ENCODE measurements around the gene PXMP4.
A peak's percentile ranks its signal among the peaks of the same experiment; 100 is the strongest.

PXMP4 gene

GRCh38 chr20:33675136-33675959, 44.8 kb downstream of the PXMP4 start:
- ATAC-seq = no peak
- TF ChIP-seq ISL1 (CRISPR knock-in tag; IDR thresholded peaks at IDR 0.05) = no peak
- TF ChIP-seq, protein P1, sequence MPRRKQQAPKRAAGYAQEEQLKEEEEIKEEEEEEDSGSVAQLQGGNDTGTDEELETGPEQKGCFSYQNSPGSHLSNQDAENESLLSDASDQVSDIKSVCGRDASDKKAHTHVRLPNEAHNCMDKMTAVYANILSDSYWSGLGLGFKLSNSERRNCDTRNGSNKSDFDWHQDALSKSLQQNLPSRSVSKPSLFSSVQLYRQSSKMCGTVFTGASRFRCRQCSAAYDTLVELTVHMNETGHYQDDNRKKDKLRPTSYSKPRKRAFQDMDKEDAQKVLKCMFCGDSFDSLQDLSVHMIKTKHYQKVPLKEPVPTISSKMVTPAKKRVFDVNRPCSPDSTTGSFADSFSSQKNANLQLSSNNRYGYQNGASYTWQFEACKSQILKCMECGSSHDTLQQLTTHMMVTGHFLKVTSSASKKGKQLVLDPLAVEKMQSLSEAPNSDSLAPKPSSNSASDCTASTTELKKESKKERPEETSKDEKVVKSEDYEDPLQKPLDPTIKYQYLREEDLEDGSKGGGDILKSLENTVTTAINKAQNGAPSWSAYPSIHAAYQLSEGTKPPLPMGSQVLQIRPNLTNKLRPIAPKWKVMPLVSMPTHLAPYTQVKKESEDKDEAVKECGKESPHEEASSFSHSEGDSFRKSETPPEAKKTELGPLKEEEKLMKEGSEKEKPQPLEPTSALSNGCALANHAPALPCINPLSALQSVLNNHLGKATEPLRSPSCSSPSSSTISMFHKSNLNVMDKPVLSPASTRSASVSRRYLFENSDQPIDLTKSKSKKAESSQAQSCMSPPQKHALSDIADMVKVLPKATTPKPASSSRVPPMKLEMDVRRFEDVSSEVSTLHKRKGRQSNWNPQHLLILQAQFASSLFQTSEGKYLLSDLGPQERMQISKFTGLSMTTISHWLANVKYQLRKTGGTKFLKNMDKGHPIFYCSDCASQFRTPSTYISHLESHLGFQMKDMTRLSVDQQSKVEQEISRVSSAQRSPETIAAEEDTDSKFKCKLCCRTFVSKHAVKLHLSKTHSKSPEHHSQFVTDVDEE (CRISPR knock-in tag; IDR thresholded peaks at IDR 0.05) = no peak
- TF ChIP-seq GLIS3 (CRISPR knock-in tag; IDR thresholded peaks at IDR 0.05) = no peak
- TF ChIP-seq ESRRG (CRISPR knock-in tag; IDR thresholded peaks at IDR 0.05) = no peak
- TF ChIP-seq BACH2 (CRISPR knock-in tag; IDR thresholded peaks at IDR 0.05; ENCODE audit: borderline replicate concordance) = no peak
- TF ChIP-seq, protein P2, sequence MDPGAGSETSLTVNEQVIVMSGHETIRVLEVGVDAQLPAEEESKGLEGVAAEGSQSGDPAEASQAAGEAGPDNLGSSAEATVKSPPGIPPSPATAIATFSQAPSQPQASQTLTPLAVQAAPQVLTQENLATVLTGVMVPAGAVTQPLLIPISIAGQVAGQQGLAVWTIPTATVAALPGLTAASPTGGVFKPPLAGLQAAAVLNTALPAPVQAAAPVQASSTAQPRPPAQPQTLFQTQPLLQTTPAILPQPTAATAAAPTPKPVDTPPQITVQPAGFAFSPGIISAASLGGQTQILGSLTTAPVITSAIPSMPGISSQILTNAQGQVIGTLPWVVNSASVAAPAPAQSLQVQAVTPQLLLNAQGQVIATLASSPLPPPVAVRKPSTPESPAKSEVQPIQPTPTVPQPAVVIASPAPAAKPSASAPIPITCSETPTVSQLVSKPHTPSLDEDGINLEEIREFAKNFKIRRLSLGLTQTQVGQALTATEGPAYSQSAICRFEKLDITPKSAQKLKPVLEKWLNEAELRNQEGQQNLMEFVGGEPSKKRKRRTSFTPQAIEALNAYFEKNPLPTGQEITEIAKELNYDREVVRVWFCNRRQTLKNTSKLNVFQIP (CRISPR knock-in tag; IDR thresholded peaks at IDR 0.05; ENCODE audit: borderline replicate concordance, low read depth) = no peak
- TF ChIP-seq, protein P3, sequence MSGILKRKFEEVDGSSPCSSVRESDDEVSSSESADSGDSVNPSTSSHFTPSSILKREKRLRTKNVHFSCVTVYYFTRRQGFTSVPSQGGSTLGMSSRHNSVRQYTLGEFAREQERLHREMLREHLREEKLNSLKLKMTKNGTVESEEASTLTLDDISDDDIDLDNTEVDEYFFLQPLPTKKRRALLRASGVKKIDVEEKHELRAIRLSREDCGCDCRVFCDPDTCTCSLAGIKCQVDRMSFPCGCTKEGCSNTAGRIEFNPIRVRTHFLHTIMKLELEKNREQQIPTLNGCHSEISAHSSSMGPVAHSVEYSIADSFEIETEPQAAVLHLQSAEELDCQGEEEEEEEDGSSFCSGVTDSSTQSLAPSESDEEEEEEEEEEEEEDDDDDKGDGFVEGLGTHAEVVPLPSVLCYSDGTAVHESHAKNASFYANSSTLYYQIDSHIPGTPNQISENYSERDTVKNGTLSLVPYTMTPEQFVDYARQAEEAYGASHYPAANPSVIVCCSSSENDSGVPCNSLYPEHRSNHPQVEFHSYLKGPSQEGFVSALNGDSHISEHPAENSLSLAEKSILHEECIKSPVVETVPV (CRISPR knock-in tag; IDR thresholded peaks at IDR 0.05) = no peak
- TF ChIP-seq SNAI2 (CRISPR knock-in tag; IDR thresholded peaks at IDR 0.05) = no peak
- no peak for TF ChIP-seq CREB5 (CRISPR knock-in tag; IDR thresholded peaks at IDR 0.05; ENCODE audit: low read depth)
- no peak for TF ChIP-seq TOX (CRISPR knock-in tag; IDR thresholded peaks at IDR 0.05; ENCODE audit: borderline replicate concordance)
- no peak for TF ChIP-seq PPARA (CRISPR knock-in tag; IDR thresholded peaks at IDR 0.05; ENCODE audit: borderline replicate concordance)
- TF ChIP-seq OSR1 (CRISPR knock-in tag; IDR thresholded peaks at IDR 0.05) = no peak
- no peak for TF ChIP-seq ZFP3 (CRISPR knock-in tag; IDR thresholded peaks at IDR 0.05)
- no peak for TF ChIP-seq ARNTL (CRISPR knock-in tag; IDR thresholded peaks at IDR 0.05; ENCODE audit: borderline replicate concordance, low read depth)
- no peak for TF ChIP-seq RARB (CRISPR knock-in tag; IDR thresholded peaks at IDR 0.05)
- no peak for TF ChIP-seq ZNF565 (CRISPR knock-in tag; conservative IDR thresholded peaks at IDR 0.05; ENCODE audit: low read depth)
- TF ChIP-seq, protein P4, sequence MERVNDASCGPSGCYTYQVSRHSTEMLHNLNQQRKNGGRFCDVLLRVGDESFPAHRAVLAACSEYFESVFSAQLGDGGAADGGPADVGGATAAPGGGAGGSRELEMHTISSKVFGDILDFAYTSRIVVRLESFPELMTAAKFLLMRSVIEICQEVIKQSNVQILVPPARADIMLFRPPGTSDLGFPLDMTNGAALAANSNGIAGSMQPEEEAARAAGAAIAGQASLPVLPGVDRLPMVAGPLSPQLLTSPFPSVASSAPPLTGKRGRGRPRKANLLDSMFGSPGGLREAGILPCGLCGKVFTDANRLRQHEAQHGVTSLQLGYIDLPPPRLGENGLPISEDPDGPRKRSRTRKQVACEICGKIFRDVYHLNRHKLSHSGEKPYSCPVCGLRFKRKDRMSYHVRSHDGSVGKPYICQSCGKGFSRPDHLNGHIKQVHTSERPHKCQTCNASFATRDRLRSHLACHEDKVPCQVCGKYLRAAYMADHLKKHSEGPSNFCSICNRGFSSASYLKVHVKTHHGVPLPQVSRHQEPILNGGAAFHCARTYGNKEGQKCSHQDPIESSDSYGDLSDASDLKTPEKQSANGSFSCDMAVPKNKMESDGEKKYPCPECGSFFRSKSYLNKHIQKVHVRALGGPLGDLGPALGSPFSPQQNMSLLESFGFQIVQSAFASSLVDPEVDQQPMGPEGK (CRISPR knock-in tag; IDR thresholded peaks at IDR 0.05; ENCODE audit: borderline replicate concordance) = no peak
- TF ChIP-seq ZFP30 (CRISPR knock-in tag; IDR thresholded peaks at IDR 0.05) = no peak
- TF ChIP-seq ZC3H10 (CRISPR knock-in tag; IDR thresholded peaks at IDR 0.05) = no peak

DNA sequence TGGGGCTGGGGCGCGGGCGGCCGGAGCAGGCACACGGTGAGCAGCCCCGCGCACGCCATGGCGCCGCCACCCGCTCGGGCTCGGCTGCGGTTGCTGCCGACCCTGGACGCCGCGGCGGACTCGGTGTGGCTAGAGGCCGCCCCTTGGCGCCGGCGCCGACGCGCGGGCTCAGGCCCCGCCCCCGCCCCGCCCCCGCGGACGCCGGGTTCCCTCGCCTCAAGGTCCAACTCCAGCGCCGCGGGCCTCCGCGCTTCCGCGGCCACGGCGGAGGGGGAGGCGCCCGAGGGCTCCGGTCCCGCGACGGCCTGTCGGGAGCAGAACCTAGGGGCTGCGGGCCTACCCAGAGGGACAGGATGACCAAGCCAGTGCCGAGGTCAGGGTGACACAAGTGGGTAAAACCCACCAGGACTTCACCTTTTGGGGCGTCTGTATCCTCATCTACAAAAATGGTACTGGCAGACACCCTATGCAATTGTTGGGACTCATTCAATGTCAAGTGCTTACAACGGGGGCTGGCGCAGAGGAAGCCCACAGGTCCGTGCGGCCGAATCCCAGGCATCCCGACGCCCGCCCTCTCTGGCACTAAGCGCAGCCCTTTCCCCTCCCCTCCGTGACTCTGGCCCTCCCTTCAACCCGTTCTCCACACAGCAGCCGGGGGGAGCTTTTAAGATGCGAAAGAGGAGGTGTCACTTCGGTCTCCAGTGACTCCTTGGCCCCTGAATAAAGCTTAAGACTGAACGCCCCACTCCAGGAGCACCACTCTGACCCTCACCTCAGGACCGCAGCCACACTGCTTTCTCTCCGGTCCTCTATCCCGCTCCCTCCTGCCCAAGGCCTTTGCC, 45.6 kb downstream of the PXMP4 start, which contains the start of gene NECAB3:
Gene NECAB3, minus strand, starts transcription at position 135 of the 842 bp plus-strand sequence. Its CDS starts 76 bp downstream, at position 59.
- peak; percentile 82 for ATAC-seq
- TF ChIP-seq ZC3H10 (CRISPR knock-in tag; IDR thresholded peaks at IDR 0.05) (no peak), ZFP3 (CRISPR knock-in tag; IDR thresholded peaks at IDR 0.05) (no peak), OSR1 (CRISPR knock-in tag; IDR thresholded peaks at IDR 0.05) (no peak), ZNF565 (CRISPR knock-in tag; conservative IDR thresholded peaks at IDR 0.05; ENCODE audit: low read depth) (no peak), GLIS3 (CRISPR knock-in tag; IDR thresholded peaks at IDR 0.05) (no peak), CREB5 (CRISPR knock-in tag; IDR thresholded peaks at IDR 0.05; ENCODE audit: low read depth) (no peak), ARNTL (CRISPR knock-in tag; IDR thresholded peaks at IDR 0.05; ENCODE audit: borderline replicate concordance, low read depth) (no peak), ISL1 (CRISPR knock-in tag; IDR thresholded peaks at IDR 0.05) (no peak), SNAI2 (CRISPR knock-in tag; IDR thresholded peaks at IDR 0.05) (no peak), ZFP30 (CRISPR knock-in tag; IDR thresholded peaks at IDR 0.05) (no peak), RARB (CRISPR knock-in tag; IDR thresholded peaks at IDR 0.05) (no peak), ZNF8 (CRISPR knock-in tag; IDR thresholded peaks at IDR 0.05) (no peak), ZNF70 (CRISPR knock-in tag; IDR thresholded peaks at IDR 0.05) (no peak)
- TF ChIP-seq, protein P1 (CRISPR knock-in tag; IDR thresholded peaks at IDR 0.05) = no peak
